ENCODE data around the gene RIN1. TPM values are rescaled to one million over a fixed set of nuclear protein-coding genes. Genes with fewer than 3 reads are reported as not detected.
A peak's percentile ranks its signal among the peaks of the same experiment; 100 is the strongest.

The RIN1 gene
- total and polyA plus RNA-seq, 2 donors (not counting 3 experiments of a cell fraction or from before 2014, with no cell fraction given) = 4.4 to 10.2 TPM

DNA sequence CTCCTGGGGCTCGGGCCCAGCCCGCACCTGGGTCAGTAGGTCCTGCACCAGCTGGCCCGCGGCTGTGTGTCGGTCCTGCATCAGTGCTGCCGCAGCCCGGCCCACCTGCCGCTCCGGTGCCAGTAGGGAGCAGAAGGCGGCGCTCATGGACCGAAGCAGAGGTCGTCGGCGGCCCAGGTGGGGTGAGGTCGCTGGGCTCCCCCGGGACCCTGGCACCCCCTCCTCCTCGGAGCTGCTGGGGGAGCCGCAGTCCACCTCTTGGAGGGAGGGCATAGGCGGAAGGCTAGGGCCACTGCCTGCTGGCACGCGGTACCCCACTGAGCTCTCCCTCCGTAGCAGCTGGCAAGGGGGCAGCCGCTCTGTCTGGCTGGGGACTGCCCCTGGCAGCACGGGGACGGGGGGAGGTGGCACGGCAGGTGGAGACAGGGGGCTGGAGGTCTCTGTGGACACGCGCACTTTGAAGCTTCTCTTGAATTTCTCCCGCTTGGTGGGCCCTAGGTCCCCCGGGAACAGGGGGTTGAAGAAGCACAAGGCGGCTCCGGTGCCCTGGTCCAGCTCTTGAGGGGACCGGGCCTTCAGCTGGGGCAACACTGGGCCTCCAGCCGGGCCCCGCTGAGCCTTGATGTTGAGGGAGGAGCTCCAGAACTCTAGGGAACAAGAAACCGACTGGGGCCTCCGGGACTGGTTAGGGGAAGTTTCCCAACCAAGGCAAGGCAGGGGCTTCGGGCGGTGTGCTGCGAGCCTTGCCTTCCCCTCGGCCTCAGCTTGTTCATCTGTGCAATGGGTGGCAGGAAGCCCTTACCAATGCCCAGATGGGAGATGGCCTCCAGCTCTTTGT lies 1.4 kb downstream of the RIN1 start:
- Histone ChIP-seq H3K4me1 (ENCODE audit: control insufficient read depth, extremely low read depth, insufficient read depth, low read length) (peaks cover 18% of the 10 kb centered on the region), H3K4me3 (replicated peaks in 1 of 3; ENCODE audit: insufficient read depth in 1 of 3, low read depth in 1 of 3, low read length in 3 of 3) (peak overlapping the region in 1 of 3 experiments; percentile 48), H2AFZ (ENCODE audit: low read depth, low read length) (peak overlapping the region; percentile 0), H3K27me3 (ENCODE audit: control insufficient read depth in 2 of 2, insufficient read depth in 2 of 2, low read length in 2 of 2) (no peaks in the 10 kb centered on the region), H3K79me2 (ENCODE audit: control insufficient read depth, insufficient read depth, low read length) (no peaks in the 10 kb centered on the region), H3K9me1 (replicated peaks; ENCODE audit: control insufficient read depth, extremely low read depth, insufficient read depth, low read length) (no peaks in the 10 kb centered on the region), H3K27ac (ENCODE audit: insufficient read depth, low read depth, low read length) (peak overlapping the region; percentile 91), H3K9ac (replicated peaks; ENCODE audit: extremely low read depth, insufficient read depth, low read length) (peak overlapping the region; percentile 85), H3K9me3 (replicated peaks; ENCODE audit: control insufficient read depth, insufficient read depth, low read length) (no peaks in the 10 kb centered on the region), H3K4me2 (ENCODE audit: insufficient read depth, low read length) (peak overlapping the region; percentile 2), H4K20me1 (replicated peaks; ENCODE audit: control insufficient read depth, extremely low read depth, insufficient read depth, low read length) (no peaks in the 10 kb centered on the region), H3K36me3 (ENCODE audit: control insufficient read depth in 2 of 2, extremely low read depth in 1 of 2, insufficient read depth in 2 of 2, low read length in 2 of 2) (peaks cover 0 to 2% of the 10 kb centered on the region in 2 experiments)
- ChIA-PET CTCF (interaction anchor here (0.6 to 8.7 kb wide), 7 partner anchors 8 to 112 kb away, joined by 3 to 225 read pairs (median 7); partner anchors contain the start of genes BRMS1 and CD248), POLR2A (interaction anchor here (1.6 kb wide), 1 partner anchor 46 kb away, joined by 6 read pairs; the partner anchor contains the start of gene YIF1A)
- intact Hi-C loops (cut with micrococcal nuclease) (no loop called here), dilution Hi-C loops (cut with MboI; ENCODE audit: extremely low pct_ligation_motif_present, low sequenced_read_pairs) (no loop called here)
- DNase-seq (ENCODE audit: low read depth, low spot score) = no peak
- FAIRE-seq = peak; percentile 4
- BruUV-seq (replicated peaks) = no TSS peak
- TF ChIP-seq MYC (IDR thresholded peaks at IDR 0.05; ENCODE audit: low read depth, low read length) (no peak), POLR2AphosphoS5 (IDR thresholded peaks at IDR 0.05; ENCODE audit: insufficient read depth, low read depth, low read length) (no peak), EZH2 (IDR thresholded peaks at IDR 0.05; ENCODE audit: borderline replicate concordance, low read depth, low read length, severe bottlenecking) (no peak), FOS (IDR thresholded peaks at IDR 0.05; ENCODE audit: borderline replicate concordance, insufficient read depth, low read length) (no peak), POLR2A (IDR thresholded peaks at IDR 0.05; ENCODE audit: low read depth, low read length) (no peak), JUN (IDR thresholded peaks at IDR 0.05; ENCODE audit: borderline replicate concordance, insufficient read depth, insufficient read length, low read depth) (no peak), GATA2 (IDR thresholded peaks at IDR 0.05; ENCODE audit: insufficient read depth, insufficient read length, low read depth, low read length) (no peak)
- TF ChIP-seq, protein P1, sequence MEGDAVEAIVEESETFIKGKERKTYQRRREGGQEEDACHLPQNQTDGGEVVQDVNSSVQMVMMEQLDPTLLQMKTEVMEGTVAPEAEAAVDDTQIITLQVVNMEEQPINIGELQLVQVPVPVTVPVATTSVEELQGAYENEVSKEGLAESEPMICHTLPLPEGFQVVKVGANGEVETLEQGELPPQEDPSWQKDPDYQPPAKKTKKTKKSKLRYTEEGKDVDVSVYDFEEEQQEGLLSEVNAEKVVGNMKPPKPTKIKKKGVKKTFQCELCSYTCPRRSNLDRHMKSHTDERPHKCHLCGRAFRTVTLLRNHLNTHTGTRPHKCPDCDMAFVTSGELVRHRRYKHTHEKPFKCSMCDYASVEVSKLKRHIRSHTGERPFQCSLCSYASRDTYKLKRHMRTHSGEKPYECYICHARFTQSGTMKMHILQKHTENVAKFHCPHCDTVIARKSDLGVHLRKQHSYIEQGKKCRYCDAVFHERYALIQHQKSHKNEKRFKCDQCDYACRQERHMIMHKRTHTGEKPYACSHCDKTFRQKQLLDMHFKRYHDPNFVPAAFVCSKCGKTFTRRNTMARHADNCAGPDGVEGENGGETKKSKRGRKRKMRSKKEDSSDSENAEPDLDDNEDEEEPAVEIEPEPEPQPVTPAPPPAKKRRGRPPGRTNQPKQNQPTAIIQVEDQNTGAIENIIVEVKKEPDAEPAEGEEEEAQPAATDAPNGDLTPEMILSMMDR (IDR thresholded peaks at IDR 0.05; ENCODE audit: extremely low read depth in 1 of 2, insufficient read depth in 1 of 2, low read depth in 1 of 2, low read length in 2 of 2) = no peak
- TF ChIP-seq, protein P2, sequence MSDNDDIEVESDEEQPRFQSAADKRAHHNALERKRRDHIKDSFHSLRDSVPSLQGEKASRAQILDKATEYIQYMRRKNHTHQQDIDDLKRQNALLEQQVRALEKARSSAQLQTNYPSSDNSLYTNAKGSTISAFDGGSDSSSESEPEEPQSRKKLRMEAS (IDR thresholded peaks at IDR 0.05; ENCODE audit: insufficient read depth, insufficient read length) = no peak

All from endothelial cell of umbilical vein (primary cell).